HepG2 (cell line): ENCODE data around the gene SUOX. TPM values are rescaled to one million over a fixed set of nuclear protein-coding genes. Genes with fewer than 3 reads are reported as not detected.

Experiments used
- AGO2 ChIP-seq: fragments of 200-400 bp; formaldehyde crosslinking; optimal IDR thresholded peaks from 2 replicates; pipeline ENCODE3; 2017; ENCODE audit warnings: mild to moderate bottlenecking, low read depth, low read length, moderate library complexity
- ARHGAP35 ChIP-seq: sonication (generic); formaldehyde crosslinking; IDR thresholded peaks from 2 replicates; pipeline ENCODE4 v1.9.0; 2022; ENCODE audit warnings: mild to moderate bottlenecking, inconsistent platforms, moderate library complexity, missing genetic modification reagents, borderline replicate concordance
- CCDC6 ChIP-seq: sonication (generic); formaldehyde crosslinking; IDR thresholded peaks from 2 replicates; pipeline ENCODE4 v1.8.1; 2022; ENCODE audit warnings: mild to moderate bottlenecking, missing genetic modification reagents, moderate library complexity
- FOXM1 ChIP-seq: sonication (generic); formaldehyde crosslinking; IDR thresholded peaks from 2 replicates; pipeline ENCODE4 v1.5.0; 2020; ENCODE audit warnings: missing genetic modification reagents
- IKZF4 ChIP-seq: sonication (generic); formaldehyde crosslinking; IDR thresholded peaks from 2 replicates; pipeline ENCODE4 v1.5.1; 2020; ENCODE audit warnings: borderline replicate concordance, mild to moderate bottlenecking, low read depth, missing genetic modification reagents; ENCODE audit errors: not compliant biosample characterization
- SMAD9 ChIP-seq: sonication (generic); formaldehyde crosslinking; IDR thresholded peaks from 2 replicates; pipeline ENCODE4 v1.5.1; 2020; ENCODE audit warnings: mild to moderate bottlenecking, missing genetic modification reagents
- SNRNP70 ChIP-seq: fragments of 200-400 bp; formaldehyde crosslinking; IDR thresholded peaks from 2 replicates; pipeline ENCODE4 v1.6.1; 2017; ENCODE audit warnings: mild to moderate bottlenecking, low read depth, low read length, moderate library complexity
- TBX3 ChIP-seq: fragments of 450-650 bp; IDR thresholded peaks from 2 replicates; pipeline ENCODE4 v1.6.1; 2017; ENCODE audit warnings: antibody characterized with exemption, mild to moderate bottlenecking, inconsistent platforms, borderline replicate concordance
- U2AF1 ChIP-seq: fragments of 200-400 bp; formaldehyde crosslinking; optimal IDR thresholded peaks from 2 replicates; pipeline ENCODE3; 2017; ENCODE audit warnings: mild to moderate bottlenecking, low read depth, low read length
- ZBTB1 ChIP-seq: sonication (generic); formaldehyde crosslinking; IDR thresholded peaks from 2 replicates; pipeline ENCODE4 v1.4.0; 2020; ENCODE audit warnings: missing genetic modification reagents, borderline replicate concordance
- ZNF101 ChIP-seq: sonication (generic); formaldehyde crosslinking; IDR thresholded peaks from 2 replicates; pipeline ENCODE4 v1.4.0; 2020; ENCODE audit warnings: mild to moderate bottlenecking, low read depth, missing genetic modification reagents, borderline replicate concordance
- ZNF282 ChIP-seq: fragments of 450-650 bp; IDR thresholded peaks from 2 replicates; pipeline ENCODE4 v1.6.1; 2018; ENCODE audit not compliant: partially characterized antibody
- ZNF652 ChIP-seq: IDR thresholded peaks from 2 replicates; pipeline ENCODE4 v1.6.1; 2016; ENCODE audit warnings: low read depth, borderline replicate concordance
- ZNF792 ChIP-seq: IDR thresholded peaks from 2 replicates; pipeline ENCODE4 v1.6.1; 2016
- polyA plus RNA-seq, 8 experiments: library from polyadenylated mRNA; depleted of rRNA in 3 of 8; stranded (reverse) in 7 of 8; unstranded in 1 of 8; fragments of >200 nt; fragmentation: Illumina TruSeq in 4 of 8; extraction: Trizol in 4 of 8; gene quantifications; 2 replicates each; pipeline versions ENCODE4 v1.2.1 to v1.2.3, GENCODE V29; 2011 to 2016; ENCODE audit warnings: low read depth in 4 of 8, missing spikeins in 1 of 8, mixed read lengths in 1 of 8; ENCODE audit not compliant: insufficient read depth in 1 of 8
- total RNA-seq, 5 experiments: library from RNA; depleted of rRNA; stranded (reverse); fragments of >200 nt; fragmentation: Illumina TruSeq; extraction: Trizol; gene quantifications; 2 replicates each; pipeline ENCODE4 v1.2.3, GENCODE V29; 2016; ENCODE audit warnings: low read depth in 1 of 5
- TF ChIP-seq, protein P1 (sequence below): sonication (generic); formaldehyde crosslinking; IDR thresholded peaks from 2 replicates; pipeline ENCODE4 v1.9.0; 2021; ENCODE audit warnings: mild to moderate bottlenecking, missing genetic modification reagents
- TF ChIP-seq, protein P2 (sequence below): sonication (generic); formaldehyde crosslinking; IDR thresholded peaks from 2 replicates; pipeline ENCODE4 v1.5.1; 2020; ENCODE audit warnings: missing genetic modification reagents, mild to moderate bottlenecking, borderline replicate concordance
- TF ChIP-seq, protein P3 (sequence below): IDR thresholded peaks from 2 replicates; pipeline ENCODE4 v1.6.1; 2016; ENCODE audit warnings: mild to moderate bottlenecking, missing biosample characterization, missing genetic modification reagents
- TF ChIP-seq, protein P4 (sequence below): sonication (generic); formaldehyde crosslinking; IDR thresholded peaks from 2 replicates; pipeline ENCODE4 v1.8.0; 2022; ENCODE audit warnings: mild to moderate bottlenecking, missing genetic modification reagents, borderline replicate concordance

SUOX gene
- total and polyA plus RNA-seq, 2 of the 13 experiments (the other 11 are each of a cell fraction or from before 2014, with no cell fraction given) = 23.9 to 25.9 TPM

DNA sequence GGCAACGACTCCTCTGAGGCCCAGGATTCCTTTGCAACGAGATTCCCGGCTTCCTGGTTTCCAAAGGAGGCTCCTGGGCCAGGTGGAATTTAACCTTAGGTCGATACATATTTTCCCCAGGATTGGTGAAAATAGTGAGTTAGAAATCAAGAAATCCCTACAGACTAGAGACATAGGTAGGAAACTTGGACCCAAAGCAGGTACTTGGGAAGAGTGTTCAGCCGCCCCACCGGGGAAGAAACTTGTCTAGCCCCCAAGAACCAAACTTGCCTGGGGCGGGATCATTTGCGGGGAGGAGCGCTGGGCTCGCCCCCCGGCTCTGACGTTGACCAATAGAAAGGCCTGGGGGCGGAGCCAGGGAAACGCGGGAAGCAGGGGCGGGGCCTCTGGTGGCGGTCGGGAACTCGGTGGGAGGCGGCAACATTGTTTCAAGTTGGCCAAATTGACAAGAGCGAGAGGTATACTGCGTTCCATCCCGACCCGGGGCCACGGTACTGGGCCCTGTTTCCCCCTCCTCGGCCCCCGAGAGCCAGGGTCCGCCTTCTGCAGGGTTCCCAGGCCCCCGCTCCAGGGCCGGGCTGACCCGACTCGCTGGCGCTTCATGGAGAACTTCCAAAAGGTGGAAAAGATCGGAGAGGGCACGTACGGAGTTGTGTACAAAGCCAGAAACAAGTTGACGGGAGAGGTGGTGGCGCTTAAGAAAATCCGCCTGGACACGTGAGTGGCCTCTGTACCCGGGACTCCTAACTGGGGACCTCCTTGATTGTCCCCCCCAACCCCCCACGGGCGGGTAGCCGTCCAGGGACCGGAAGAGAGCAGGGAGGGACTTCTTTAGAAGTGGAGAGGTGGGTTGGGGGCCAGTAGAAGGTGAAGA lies 30.4 kb upstream of the SUOX start, which contains the start of gene CDK2 (continued):
- TF ChIP-seq, protein P1, sequence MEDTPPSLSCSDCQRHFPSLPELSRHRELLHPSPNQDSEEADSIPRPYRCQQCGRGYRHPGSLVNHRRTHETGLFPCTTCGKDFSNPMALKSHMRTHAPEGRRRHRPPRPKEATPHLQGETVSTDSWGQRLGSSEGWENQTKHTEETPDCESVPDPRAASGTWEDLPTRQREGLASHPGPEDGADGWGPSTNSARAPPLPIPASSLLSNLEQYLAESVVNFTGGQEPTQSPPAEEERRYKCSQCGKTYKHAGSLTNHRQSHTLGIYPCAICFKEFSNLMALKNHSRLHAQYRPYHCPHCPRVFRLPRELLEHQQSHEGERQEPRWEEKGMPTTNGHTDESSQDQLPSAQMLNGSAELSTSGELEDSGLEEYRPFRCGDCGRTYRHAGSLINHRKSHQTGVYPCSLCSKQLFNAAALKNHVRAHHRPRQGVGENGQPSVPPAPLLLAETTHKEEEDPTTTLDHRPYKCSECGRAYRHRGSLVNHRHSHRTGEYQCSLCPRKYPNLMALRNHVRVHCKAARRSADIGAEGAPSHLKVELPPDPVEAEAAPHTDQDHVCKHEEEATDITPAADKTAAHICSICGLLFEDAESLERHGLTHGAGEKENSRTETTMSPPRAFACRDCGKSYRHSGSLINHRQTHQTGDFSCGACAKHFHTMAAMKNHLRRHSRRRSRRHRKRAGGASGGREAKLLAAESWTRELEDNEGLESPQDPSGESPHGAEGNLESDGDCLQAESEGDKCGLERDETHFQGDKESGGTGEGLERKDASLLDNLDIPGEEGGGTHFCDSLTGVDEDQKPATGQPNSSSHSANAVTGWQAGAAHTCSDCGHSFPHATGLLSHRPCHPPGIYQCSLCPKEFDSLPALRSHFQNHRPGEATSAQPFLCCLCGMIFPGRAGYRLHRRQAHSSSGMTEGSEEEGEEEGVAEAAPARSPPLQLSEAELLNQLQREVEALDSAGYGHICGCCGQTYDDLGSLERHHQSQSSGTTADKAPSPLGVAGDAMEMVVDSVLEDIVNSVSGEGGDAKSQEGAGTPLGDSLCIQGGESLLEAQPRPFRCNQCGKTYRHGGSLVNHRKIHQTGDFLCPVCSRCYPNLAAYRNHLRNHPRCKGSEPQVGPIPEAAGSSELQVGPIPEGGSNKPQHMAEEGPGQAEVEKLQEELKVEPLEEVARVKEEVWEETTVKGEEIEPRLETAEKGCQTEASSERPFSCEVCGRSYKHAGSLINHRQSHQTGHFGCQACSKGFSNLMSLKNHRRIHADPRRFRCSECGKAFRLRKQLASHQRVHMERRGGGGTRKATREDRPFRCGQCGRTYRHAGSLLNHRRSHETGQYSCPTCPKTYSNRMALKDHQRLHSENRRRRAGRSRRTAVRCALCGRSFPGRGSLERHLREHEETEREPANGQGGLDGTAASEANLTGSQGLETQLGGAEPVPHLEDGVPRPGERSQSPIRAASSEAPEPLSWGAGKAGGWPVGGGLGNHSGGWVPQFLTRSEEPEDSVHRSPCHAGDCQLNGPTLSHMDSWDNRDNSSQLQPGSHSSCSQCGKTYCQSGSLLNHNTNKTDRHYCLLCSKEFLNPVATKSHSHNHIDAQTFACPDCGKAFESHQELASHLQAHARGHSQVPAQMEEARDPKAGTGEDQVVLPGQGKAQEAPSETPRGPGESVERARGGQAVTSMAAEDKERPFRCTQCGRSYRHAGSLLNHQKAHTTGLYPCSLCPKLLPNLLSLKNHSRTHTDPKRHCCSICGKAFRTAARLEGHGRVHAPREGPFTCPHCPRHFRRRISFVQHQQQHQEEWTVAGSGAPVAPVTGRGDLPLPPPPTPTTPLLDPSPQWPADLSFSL = no peak
- TF ChIP-seq ZNF282 (no peak), SMAD9 (no peak), ZBTB1 (no peak), SNRNP70 (no peak), CCDC6 (no peak), ZNF101 (CRISPR knock-in tag) (no peak), TBX3 (no peak), U2AF1 (no peak), ARHGAP35 (CRISPR knock-in tag) (no peak), IKZF4 (CRISPR knock-in tag) (no peak), ZNF792 (CRISPR knock-in tag) (no peak), AGO2 (no peak), FOXM1 (CRISPR knock-in tag) (no peak), ZNF652 (CRISPR knock-in tag) (no peak)
- TF ChIP-seq, protein P2, sequence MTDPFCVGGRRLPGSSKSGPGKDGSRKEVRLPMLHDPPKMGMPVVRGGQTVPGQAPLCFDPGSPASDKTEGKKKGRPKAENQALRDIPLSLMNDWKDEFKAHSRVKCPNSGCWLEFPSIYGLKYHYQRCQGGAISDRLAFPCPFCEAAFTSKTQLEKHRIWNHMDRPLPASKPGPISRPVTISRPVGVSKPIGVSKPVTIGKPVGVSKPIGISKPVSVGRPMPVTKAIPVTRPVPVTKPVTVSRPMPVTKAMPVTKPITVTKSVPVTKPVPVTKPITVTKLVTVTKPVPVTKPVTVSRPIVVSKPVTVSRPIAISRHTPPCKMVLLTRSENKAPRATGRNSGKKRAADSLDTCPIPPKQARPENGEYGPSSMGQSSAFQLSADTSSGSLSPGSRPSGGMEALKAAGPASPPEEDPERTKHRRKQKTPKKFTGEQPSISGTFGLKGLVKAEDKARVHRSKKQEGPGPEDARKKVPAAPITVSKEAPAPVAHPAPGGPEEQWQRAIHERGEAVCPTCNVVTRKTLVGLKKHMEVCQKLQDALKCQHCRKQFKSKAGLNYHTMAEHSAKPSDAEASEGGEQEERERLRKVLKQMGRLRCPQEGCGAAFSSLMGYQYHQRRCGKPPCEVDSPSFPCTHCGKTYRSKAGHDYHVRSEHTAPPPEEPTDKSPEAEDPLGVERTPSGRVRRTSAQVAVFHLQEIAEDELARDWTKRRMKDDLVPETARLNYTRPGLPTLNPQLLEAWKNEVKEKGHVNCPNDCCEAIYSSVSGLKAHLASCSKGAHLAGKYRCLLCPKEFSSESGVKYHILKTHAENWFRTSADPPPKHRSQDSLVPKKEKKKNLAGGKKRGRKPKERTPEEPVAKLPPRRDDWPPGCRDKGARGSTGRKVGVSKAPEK = no peak
- TF ChIP-seq, protein P3, sequence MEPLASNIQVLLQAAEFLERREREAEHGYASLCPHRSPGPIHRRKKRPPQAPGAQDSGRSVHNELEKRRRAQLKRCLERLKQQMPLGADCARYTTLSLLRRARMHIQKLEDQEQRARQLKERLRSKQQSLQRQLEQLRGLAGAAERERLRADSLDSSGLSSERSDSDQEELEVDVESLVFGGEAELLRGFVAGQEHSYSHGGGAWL (CRISPR knock-in tag) = no peak
- TF ChIP-seq, protein P4, sequence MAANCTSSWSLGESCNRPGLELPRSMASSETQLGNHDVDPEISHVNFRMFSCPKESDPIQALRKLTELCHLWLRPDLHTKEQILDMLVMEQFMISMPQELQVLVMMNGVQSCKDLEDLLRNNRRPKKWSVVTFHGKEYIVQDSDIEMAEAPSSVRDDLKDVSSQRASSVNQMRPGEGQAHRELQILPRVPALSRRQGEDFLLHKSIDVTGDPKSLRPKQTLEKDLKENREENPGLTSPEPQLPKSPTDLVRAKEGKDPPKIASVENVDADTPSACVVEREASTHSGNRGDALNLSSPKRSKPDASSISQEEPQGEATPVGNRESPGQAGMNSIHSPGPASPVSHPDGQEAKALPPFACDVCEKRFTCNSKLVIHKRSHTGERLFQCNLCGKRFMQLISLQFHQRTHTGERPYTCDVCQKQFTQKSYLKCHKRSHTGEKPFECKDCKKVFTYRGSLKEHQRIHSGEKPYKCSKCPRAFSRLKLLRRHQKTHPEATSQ (CRISPR knock-in tag) = no peak
